Bronchial epithelial cell (primary cell): ENCODE data around the gene GRIN3B. TPM values are rescaled to one million over a fixed set of nuclear protein-coding genes. Genes with fewer than 3 reads are reported as not detected.
A peak's percentile ranks its signal among the peaks of the same experiment; 100 is the strongest.

Experiments
- DNase-seq: peaks from one replicate; pipeline ENCODE4 v3.0.0-alpha.2; 2010; ENCODE audit warnings: low read depth
- FAIRE-seq: peaks from 2 replicates; lab custom pipeline; 2011; peaks lifted over from hg19 to GRCh38; lab: Jason Lieb, UNC
- H3K27me3 ChIP-seq: 2 replicates; pipeline ENCODE4 v1.5.1; 2011; ENCODE audit warnings: low read length; ENCODE audit not compliant: control insufficient read depth, insufficient read depth
- H3K36me3 ChIP-seq: 2 replicates; pipeline ENCODE4 v1.5.1; 2011; ENCODE audit warnings: low read length; ENCODE audit not compliant: control insufficient read depth, insufficient read depth
- H3K4me3 ChIP-seq: 2 replicates; pipeline ENCODE4 v1.5.1; 2011; ENCODE audit warnings: mild to moderate bottlenecking, low read depth, low read length, control low read depth
- CTCF ChIP-seq: IDR thresholded peaks from 2 replicates; pipeline ENCODE4 v1.5.1; 2011; ENCODE audit warnings: mild to moderate bottlenecking, moderate library complexity, low read length, control low read depth, inconsistent platforms; ENCODE audit not compliant: insufficient read depth, severe bottlenecking
- total RNA-seq: library from RNA; depleted of rRNA; stranded (reverse); fragments of >200 nt; gene quantifications from 2 replicates; pipeline ENCODE4 v1.2.1, GENCODE V29; 2014

Gene GRIN3B
- total RNA-seq, 1 donor from 2014 or later = 0.26 TPM

DNA sequence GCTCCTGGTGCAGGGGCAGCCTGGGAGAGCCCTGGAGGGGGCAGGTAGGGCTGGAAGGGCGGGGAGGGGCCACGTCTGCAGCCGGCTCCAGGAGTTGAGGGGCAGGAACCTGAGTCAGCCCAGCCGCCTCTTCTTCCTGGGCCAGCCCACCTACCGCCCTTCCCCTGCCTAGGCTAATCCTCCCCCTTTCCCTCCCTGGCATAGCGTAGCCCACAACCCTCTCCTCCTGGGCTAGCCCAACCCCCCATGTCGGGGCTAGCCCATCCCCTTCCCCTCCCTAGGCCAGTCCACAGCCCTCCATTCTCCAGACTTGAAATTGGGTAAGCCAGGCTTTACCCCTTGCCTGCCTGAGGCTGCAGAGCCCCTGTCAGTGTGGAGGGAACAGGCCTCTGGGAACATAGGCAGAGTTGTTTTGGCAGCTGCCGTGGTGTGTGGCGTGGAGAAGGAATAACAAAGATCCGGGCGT lies 36.7 kb upstream of the GRIN3B start:
- H3K36me3 ChIP-seq = peaks cover 18% of the 10 kb centered on the region
- TF ChIP-seq CTCF = no peak
- no peak overlapping the region for H3K4me3 ChIP-seq
- FAIRE-seq = no peak
- no peaks in the 10 kb centered on the region for H3K27me3 ChIP-seq
- DNase-seq = no peak

DNA sequence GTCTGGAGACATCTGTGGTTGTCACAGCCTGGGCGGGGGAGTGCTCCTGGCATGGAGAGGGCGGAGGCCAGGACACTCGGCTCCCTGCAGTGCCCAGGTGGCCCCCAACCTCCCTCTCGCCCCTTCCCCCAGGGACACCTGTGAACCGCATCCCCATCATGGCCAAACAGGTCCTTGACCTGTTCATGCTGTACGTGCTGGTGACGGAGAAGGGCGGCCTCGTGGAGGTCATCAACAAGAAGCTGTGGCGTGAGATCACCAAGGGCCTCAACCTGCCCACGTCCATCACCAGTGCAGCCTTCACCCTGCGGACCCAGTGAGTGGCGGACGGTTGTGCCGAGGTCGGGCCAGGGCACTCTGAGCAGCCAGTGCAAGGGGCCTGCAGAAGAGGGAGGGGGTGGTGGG lies 36.1 kb upstream of the GRIN3B start:
- H3K27me3 ChIP-seq = no peaks in the 10 kb centered on the region
- peaks cover 20% of the 10 kb centered on the region for H3K36me3 ChIP-seq
- FAIRE-seq = no peak
- no peak overlapping the region for H3K4me3 ChIP-seq
- no peak for DNase-seq
- no peak for TF ChIP-seq CTCF

DNA sequence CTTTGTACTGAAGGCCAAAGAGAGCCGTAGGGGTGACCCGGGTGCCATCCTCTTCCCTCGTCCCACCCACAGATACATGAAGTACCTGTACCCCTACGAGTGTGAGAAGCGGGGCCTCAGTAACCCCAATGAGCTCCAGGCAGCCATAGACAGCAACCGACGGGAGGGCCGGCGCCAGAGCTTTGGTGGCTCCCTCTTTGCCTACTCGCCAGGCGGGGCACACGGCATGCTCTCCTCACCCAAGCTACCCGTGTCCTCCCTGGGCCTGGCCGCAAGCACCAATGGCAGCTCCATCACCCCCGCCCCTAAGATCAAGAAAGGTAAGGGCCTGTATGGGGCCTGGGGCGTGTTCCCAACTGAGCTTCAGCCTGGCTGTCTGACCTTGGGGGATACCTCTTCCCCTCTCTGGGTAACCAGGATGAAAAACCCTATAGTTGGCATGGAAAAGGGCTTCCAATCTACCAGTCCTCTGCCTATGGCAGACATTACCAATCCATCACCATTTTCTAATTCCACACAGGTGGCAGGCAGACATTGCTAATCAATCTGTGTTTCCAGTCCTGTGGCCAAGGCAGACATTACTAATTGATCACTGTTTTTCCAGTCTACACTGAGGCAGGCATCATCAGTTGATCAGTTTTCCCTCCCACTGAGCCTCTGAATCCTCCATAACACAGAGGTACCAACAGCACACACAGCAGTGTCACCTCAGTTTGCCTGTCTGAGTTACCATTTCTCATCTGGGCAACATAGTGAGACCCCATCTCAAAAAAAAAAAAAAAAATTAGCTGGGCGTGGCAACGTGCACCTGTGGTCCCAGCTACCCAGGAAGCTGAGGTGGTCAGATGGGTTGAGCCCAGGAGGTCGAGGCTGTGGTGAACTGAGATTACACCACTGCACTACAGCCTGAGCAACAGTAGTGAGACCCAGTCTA lies 35.2 kb upstream of the GRIN3B start:
- Histone ChIP-seq H3K27me3 (no peaks in the 10 kb centered on the region), H3K36me3 (peaks cover 20% of the 10 kb centered on the region), H3K4me3 (no peak overlapping the region)
- no peak for FAIRE-seq
- no peak for TF ChIP-seq CTCF
- DNase-seq = no peak

DNA sequence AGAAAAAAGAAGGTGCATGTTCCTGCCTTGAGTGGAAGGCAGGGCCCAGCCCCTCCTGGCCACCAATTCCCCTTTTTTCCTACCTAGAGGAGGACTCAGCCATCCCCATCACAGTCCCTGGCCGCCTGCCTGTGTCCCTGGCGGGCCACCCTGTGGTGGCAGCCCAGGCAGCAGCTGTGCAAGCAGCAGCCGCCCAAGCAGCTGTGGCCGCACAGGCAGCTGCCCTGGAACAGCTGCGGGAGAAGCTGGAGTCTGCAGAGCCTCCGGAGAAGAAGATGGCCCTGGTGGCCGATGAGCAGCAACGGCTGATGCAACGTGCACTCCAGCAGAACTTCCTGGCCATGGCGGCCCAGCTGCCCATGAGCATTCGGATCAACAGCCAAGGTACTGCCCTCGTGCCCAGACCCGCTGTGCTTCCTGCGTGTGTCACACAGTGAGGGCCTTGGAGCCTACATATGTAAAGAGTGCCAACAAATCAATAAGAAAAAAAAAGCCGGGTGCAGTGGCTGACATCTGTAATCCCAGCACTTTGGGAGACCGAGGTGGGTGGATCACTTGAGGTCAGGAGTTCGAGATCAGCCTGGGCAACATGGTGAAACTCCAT lies 33.6 kb upstream of the GRIN3B start:
- Histone ChIP-seq H3K4me3 (no peak overlapping the region), H3K36me3 (peaks cover 24% of the 10 kb centered on the region), H3K27me3 (no peaks in the 10 kb centered on the region)
- no peak for DNase-seq
- no peak for TF ChIP-seq CTCF
- no peak for FAIRE-seq

DNA sequence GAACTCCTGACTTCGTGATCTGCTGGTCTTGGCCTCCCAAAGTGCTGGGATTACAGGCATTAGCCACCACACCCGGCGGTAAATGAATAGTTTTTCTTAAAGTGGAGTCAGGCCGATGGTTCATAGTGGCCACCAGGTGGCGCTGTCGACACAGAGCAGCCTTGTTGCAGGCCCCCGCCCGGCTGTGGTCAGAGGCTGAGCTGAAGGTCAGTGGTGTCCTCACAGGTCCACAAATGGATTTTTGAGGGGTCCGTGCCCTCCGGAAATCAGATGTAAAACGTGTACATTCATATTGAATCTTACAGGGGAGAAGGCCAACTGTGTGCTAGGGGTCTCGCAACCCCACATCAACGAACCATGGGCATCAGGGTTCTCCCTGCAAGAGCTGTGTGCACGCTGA lies 29.5 kb upstream of the GRIN3B start:
- DNase-seq = no peak
- peak; percentile 58 for TF ChIP-seq CTCF
- Histone ChIP-seq H3K4me3 (no peak overlapping the region), H3K27me3 (no peaks in the 10 kb centered on the region), H3K36me3 (peaks cover 14% of the 10 kb centered on the region)
- no peak for FAIRE-seq
